HL-60 (cell line): ENCODE results near the gene PIGR.

Experiments
- CTCF ChIP-seq: IDR thresholded peaks from one replicate; pipeline ENCODE4 v1.5.1; 2011; ENCODE audit warnings: low read length, control low read depth, inconsistent platforms; ENCODE audit not compliant: insufficient read depth
- GABPA ChIP-seq: IDR thresholded peaks from 2 replicates; pipeline ENCODE4 v1.6.1; 2012; ENCODE audit warnings: low read depth
- POLR2AphosphoS5 ChIP-seq: IDR thresholded peaks from 2 replicates; pipeline ENCODE4 v1.6.1; 2012; ENCODE audit warnings: low read depth
- REST ChIP-seq: IDR thresholded peaks from 2 replicates; pipeline ENCODE4 v1.6.1; 2012; ENCODE audit warnings: low read depth; ENCODE audit not compliant: insufficient replicate concordance
- SPI1 ChIP-seq: IDR thresholded peaks from 2 replicates; pipeline ENCODE4 v1.6.1; 2012; ENCODE audit warnings: low read depth, mild to moderate bottlenecking, borderline replicate concordance

- no peak for TF ChIP-seq CTCF
- no peak for TF ChIP-seq POLR2AphosphoS5
- no peak for TF ChIP-seq GABPA
- no peak for TF ChIP-seq SPI1
- no peak for TF ChIP-seq REST
Measured at GRCh38 chr1:206905295-206906164, 40.7 kb downstream of the PIGR start.
